Left ventricle myocardium superior (tissue), 1 donor: ENCODE measurements around the gene ADAM15. TPM values are rescaled to one million over a fixed set of nuclear protein-coding genes. Genes with fewer than 3 reads are reported as not detected.
A peak's percentile ranks its signal among the peaks of the same experiment; 100 is the strongest.

Experiments
- ATAC-seq: fragments of 200-7000 bp; cut with Tn5 transposase; one replicate; pipeline ENCODE4 v1.9.1; 2020; ENCODE audit warnings: mild to moderate bottlenecking, moderate library complexity
- DNase-seq: peaks from one replicate; pipeline ENCODE4 v3.0.0-alpha.2; 2020
- intact Hi-C: fragments of 100-400 bp; cut with micrococcal nuclease; formaldehyde crosslinking; loops from one replicate; pipeline ENCODE4 v1.11.0; 2022
- total RNA-seq: library from RNA; stranded (reverse); fragmentation: NEBNext Ultra II Directional; extraction: Animal tissue kit (Norgen Biotek cat#: 25700); gene quantifications from one replicate; pipeline ENCODE4 v1.2.1, GENCODE V29; 2021
- donor health status: DM: no; HTN: yes; CAD: no; lungs with severe emphysema.

ADAM15 gene
- total RNA-seq, 1 donor from 2014 or later, result 84.2 TPM

GRCh38 chr1:155044812-155045657 lies 6.1 kb upstream of the ADAM15 start:
- intact Hi-C loops, result loop anchor here (2.0 kb wide), 1 partner anchor 40 kb away; no protein-coding TSS in a partner anchor
- ATAC-seq (peak; percentile 93), DNase-seq (peak; percentile 85)

- intact Hi-C loops, result no loop called here
- DNase-seq, result no peak
- ATAC-seq, result no peak
These were observed 2.4 kb upstream of the ADAM15 start for GRCh38 chr1:155048449-155049334.

GRCh38 chr1:155049651-155050559 lies 1.2 kb upstream of the ADAM15 start:
- DNase-seq, result no peak

GRCh38 chr1:155051342-155051776 lies 243 bp downstream of the ADAM15 start:
- intact Hi-C loops, result no loop called here
- DNase-seq, result no peak
- peak; percentile 2 for ATAC-seq

More at GRCh38 chr1:155049651-155050559, 1.2 kb upstream of the ADAM15 start:
- intact Hi-C loops, result no loop called here
- no peak for ATAC-seq

GRCh38 chr1:155051777-155052398 lies 772 bp downstream of the ADAM15 start:
- peak; percentile 76 for DNase-seq
- peak; percentile 49 for ATAC-seq
- intact Hi-C loops, result no loop called here

- ATAC-seq (peak; percentile 14), DNase-seq (peak; percentile 56)
- intact Hi-C loops, result no loop called here
These were observed 1.6 kb downstream of the ADAM15 start for GRCh38 chr1:155052439-155053395.

- no peak for DNase-seq
- intact Hi-C loops, result no loop called here
- no peak for ATAC-seq
These were observed 2.5 kb downstream of the ADAM15 start for GRCh38 chr1:155053531-155054105.

GRCh38 chr1:155057104-155057503 lies 6.0 kb downstream of the ADAM15 start:
- intact Hi-C loops, result no loop called here
- ATAC-seq (no peak), DNase-seq (no peak)

- DNase-seq (no peak), ATAC-seq (no peak)
- intact Hi-C loops, result no loop called here
These were observed 6.7 kb downstream of the ADAM15 start for GRCh38 chr1:155057788-155058211.

- intact Hi-C loops, result no loop called here
- DNase-seq, result peak; percentile 23
- ATAC-seq, result no peak
These were observed 9.6 kb downstream of the ADAM15 start for GRCh38 chr1:155060736-155061135.

- DNase-seq, result peak; percentile 92
These were observed 10.4 kb downstream of the ADAM15 start for GRCh38 chr1:155061381-155062150.

GRCh38 chr1:155062151-155062686 lies 11.1 kb downstream of the ADAM15 start:
- ATAC-seq (peak; percentile 2), DNase-seq (peak; percentile 34)
- intact Hi-C loops, result no loop called here

More at GRCh38 chr1:155061381-155062150, 10.4 kb downstream of the ADAM15 start:
- peak; percentile 65 for ATAC-seq
- intact Hi-C loops, result no loop called here

GRCh38 chr1:155062702-155063411 lies 11.7 kb downstream of the ADAM15 start:
- ATAC-seq, result peak; percentile 57
- intact Hi-C loops, result no loop called here
- peak; percentile 73 for DNase-seq

GRCh38 chr1:155063550-155064110 lies 12.5 kb downstream of the ADAM15 start, which contains the start of gene EFNA4:
Gene EFNA4 (plus strand): TSS chr1:155063740. CDS start chr1:155063824, 84 bp downstream.
- ATAC-seq (peak; percentile 91), DNase-seq (peak; percentile 85)
- intact Hi-C loops, result no loop called here
